HCT116 (cell line): Measurements from ENCODE around the gene NOP53. TPM values are rescaled to one million over a fixed set of nuclear protein-coding genes. Genes with fewer than 3 reads are reported as not detected.

ENCODE experiments used
- ATAC-seq: fragments of 200-7000 bp; cut with Tn5 transposase; 2 replicates; pipeline ENCODE4 v1.9.1; 2020; ENCODE audit warnings: mild to moderate bottlenecking, moderate library complexity
- BruUV-seq: library from RNA; stranded (reverse); fragments of 400-500 nt; replicated peaks from 2 replicates; lab custom pipeline; 2021; lab: Mats Ljungman, UMichigan
- CTCF ChIA-PET: fragments of 300-600 bp; sonication (Branson Sonifier 250); formaldehyde crosslinking; loops from one replicate; lab custom pipeline; 2021; ENCODE audit warnings: antibody characterized with exemption; lab: Charles Lee
- POLR2A ChIA-PET: fragments of 300-600, 350-600 bp; sonication (Branson Sonifier 250); formaldehyde crosslinking; loops from one replicate; lab custom pipeline; 2021; ENCODE audit warnings: antibody characterized with exemption; lab: Charles Lee
- RAD21 ChIA-PET, 2 experiments: fragments of 300-600 bp; sonication (Branson Sonifier 250); formaldehyde crosslinking; loops; one replicate each; lab custom pipeline; 2023; ENCODE audit warnings: low total read pairs in 2 of 2; ENCODE audit not compliant: uncharacterized antibody in 2 of 2, unreplicated experiment in 2 of 2, low non-redundant PET in 1 of 2; lab: Charles Lee
- DNase-seq: peaks from one replicate; pipeline ENCODE4 v3.0.0-alpha.2; 2010; ENCODE audit warnings: low read depth, low spot score
- H2AFZ ChIP-seq: fragments of 200-600 bp; shearing (Covaris generic), sonication (generic); 2 replicates; pipeline ENCODE4 v1.6.1; 2017; ENCODE audit warnings: low read depth, mixed run types, mixed read lengths, antibody characterized with exemption, low read length; ENCODE audit not compliant: poor library complexity, severe bottlenecking
- H3K27ac ChIP-seq: 2 replicates; pipeline ENCODE4 v1.5.1; 2012; ENCODE audit warnings: low read depth, low read length
- H3K27me3 ChIP-seq: fragments of 200-600 bp; sonication (generic); 2 replicates; pipeline ENCODE4 v1.6.1; 2016; ENCODE audit warnings: mixed run types, low read length, mixed read lengths; ENCODE audit not compliant: insufficient read depth
- H3K36me3 ChIP-seq, 2 experiments: fragments of 200-500 bp in 1 of 2; fragments of 200-600 bp in 1 of 2; sonication (Bioruptor generic) in 1 of 2; sonication (generic) in 1 of 2; 2 replicates each; pipeline versions ENCODE4 v1.5.1 to v1.6.1; 2014 to 2016; ENCODE audit warnings: low read length in 2 of 2, inconsistent platforms in 1 of 2, mixed read lengths in 1 of 2, mixed run types in 1 of 2; ENCODE audit not compliant: insufficient read depth in 2 of 2, control insufficient read depth in 1 of 2
- H3K4me1 ChIP-seq, 2 experiments: fragments of 200-600 bp in 1 of 2; sonication (generic) in 1 of 2; 2 replicates each; pipeline versions ENCODE4 v1.5.1 to v1.6.1; 2012 to 2017; ENCODE audit warnings: low read length in 2 of 2, inconsistent platforms in 1 of 2, mild to moderate bottlenecking in 1 of 2, mixed read lengths in 1 of 2, mixed run types in 1 of 2, moderate library complexity in 1 of 2; ENCODE audit not compliant: insufficient read depth in 2 of 2, control insufficient read depth in 1 of 2
- H3K4me2 ChIP-seq: fragments of 200-600 bp; sonication (generic); 2 replicates; pipeline ENCODE4 v1.6.1; 2017; ENCODE audit warnings: mixed run types, low read length, mixed read lengths
- H3K4me3 ChIP-seq, 2 experiments: fragments of 200-600 bp in 1 of 2; sonication (generic) in 1 of 2; replicated peaks in 1 of 2; 2 replicates each; pipeline ENCODE4 v1.5.1; 2011 to 2016; ENCODE audit warnings: low read length in 2 of 2, control low read depth in 1 of 2, low read depth in 1 of 2, mild to moderate bottlenecking in 1 of 2, mixed read lengths in 1 of 2, mixed run types in 1 of 2
- H3K79me2 ChIP-seq: fragments of 200-600 bp; sonication (generic); 2 replicates; pipeline ENCODE4 v1.6.1; 2017; ENCODE audit warnings: mild to moderate bottlenecking, mixed run types, low read length, moderate library complexity, mixed read lengths; ENCODE audit not compliant: insufficient read depth
- H3K9ac ChIP-seq: fragments of 200-600 bp; sonication (generic); 2 replicates; pipeline ENCODE4 v1.6.1; 2016; ENCODE audit warnings: low read length, mixed read lengths
- H3K9me2 ChIP-seq: fragments of 200-600 bp; sonication (generic), shearing (Covaris generic); 2 replicates; pipeline ENCODE4 v1.6.1; 2017; ENCODE audit warnings: mixed run types, mild to moderate bottlenecking, moderate library complexity; ENCODE audit not compliant: insufficient read depth
- H3K9me3 ChIP-seq, 2 experiments: fragments of 200-500 bp in 1 of 2; fragments of 200-600 bp in 1 of 2; sonication (Bioruptor generic) in 1 of 2; sonication (generic) in 1 of 2; 2 replicates each; pipeline ENCODE4 v1.6.1; 2014 to 2017; ENCODE audit warnings: low read length in 2 of 2, mixed read lengths in 2 of 2, inconsistent platforms in 1 of 2, low read depth in 1 of 2, mild to moderate bottlenecking in 1 of 2, mixed run types in 1 of 2, moderate library complexity in 1 of 2; ENCODE audit not compliant: control insufficient read depth in 1 of 2, insufficient read depth in 1 of 2
- H4K20me1 ChIP-seq: fragments of 200-600 bp; sonication (generic), shearing (Covaris generic); 2 replicates; pipeline ENCODE4 v1.6.1; 2017; ENCODE audit warnings: mixed run types, mild to moderate bottlenecking, moderate library complexity; ENCODE audit not compliant: insufficient read depth
- ATF3 ChIP-seq: IDR thresholded peaks from 2 replicates; pipeline ENCODE4 v1.6.1; 2012
- CBX3 ChIP-seq: IDR thresholded peaks from 2 replicates; pipeline ENCODE4 v1.6.1; 2012; ENCODE audit warnings: low read depth
- CEBPB ChIP-seq: IDR thresholded peaks from 2 replicates; pipeline ENCODE4 v1.6.1; 2012; ENCODE audit warnings: low read depth
- EGR1 ChIP-seq: IDR thresholded peaks from 2 replicates; pipeline ENCODE4 v1.6.1; 2012; ENCODE audit warnings: low read depth
- ELF1 ChIP-seq: IDR thresholded peaks from 2 replicates; pipeline ENCODE4 v1.6.1; 2012; ENCODE audit warnings: low read depth, borderline replicate concordance
- EZH2phosphoT487 ChIP-seq: fragments of 200-600 bp; IDR thresholded peaks from 2 replicates; pipeline ENCODE4 v1.6.1; 2018; ENCODE audit warnings: antibody characterized with exemption, borderline replicate concordance
- JUND ChIP-seq: IDR thresholded peaks from 2 replicates; pipeline ENCODE4 v1.6.1; 2012
- MAX ChIP-seq: IDR thresholded peaks from 2 replicates; pipeline ENCODE4 v1.6.1; 2012
- SIN3A ChIP-seq: IDR thresholded peaks from 2 replicates; pipeline ENCODE4 v1.6.1; 2012; ENCODE audit warnings: low read depth
- SRF ChIP-seq: IDR thresholded peaks from 2 replicates; pipeline ENCODE4 v1.6.1; 2012; ENCODE audit warnings: low read depth
- YY1 ChIP-seq: IDR thresholded peaks from 2 replicates; pipeline ENCODE4 v1.6.1; 2011; ENCODE audit warnings: low read length, low read depth, moderate library complexity, mild to moderate bottlenecking; ENCODE audit not compliant: insufficient replicate concordance; ENCODE audit errors: extremely low read depth
- ZBTB33 ChIP-seq: IDR thresholded peaks from 2 replicates; pipeline ENCODE4 v1.6.1; 2011; ENCODE audit warnings: mild to moderate bottlenecking, low read length, moderate library complexity; ENCODE audit not compliant: insufficient replicate concordance; ENCODE audit errors: extremely low read depth
- ZFX ChIP-seq: fragments of 450-650 bp; IDR thresholded peaks from 2 replicates; pipeline ENCODE4 v1.6.1; 2017
- ZNF274 ChIP-seq: fragments of 200-500 bp; sonication (Bioruptor generic); IDR thresholded peaks from 2 replicates; pipeline ENCODE4 v1.6.1; 2014; ENCODE audit warnings: mild to moderate bottlenecking, low read depth, low read length, inconsistent platforms
- intact Hi-C: fragments of 100-400 bp; cut with micrococcal nuclease; formaldehyde crosslinking; loops from 2 replicates; pipeline ENCODE4 v1.10.0; 2022
- total RNA-seq: library from RNA; stranded (reverse); gene quantifications from one replicate; pipeline ENCODE4 v1.2.1, GENCODE V29; 2021; ENCODE audit not compliant: unreplicated experiment

Gene NOP53
- total RNA-seq, 1 experiment from 2014 or later = 322 TPM

GRCh38 chr19:47702671-47703070 lies 42.7 kb upstream of the NOP53 start:
- no peak overlapping the region for H3K4me3 ChIP-seq
- ChIA-PET POLR2A (no interaction called here), CTCF (interaction anchor here (0.7 to 1.0 kb wide), 2 partner anchors 10 to 274 kb away, joined by 3 to 4 read pairs; partner anchors contain the start of gene EHD2), RAD21 (no interaction called here)
- DNase-seq (no peak), ATAC-seq (no peak)
- H3K79me2 ChIP-seq = no peaks in the 10 kb centered on the region
- H3K36me3 ChIP-seq = peaks cover 7 to 10% of the 10 kb centered on the region in 2 experiments; a peak in 3 of 4 replicates
- TF ChIP-seq JUND = no peak
- TF ChIP-seq CEBPB = no peak
- no peak for TF ChIP-seq ZBTB33
- no peak for TF ChIP-seq EGR1
- no peak for TF ChIP-seq ZFX
- no peak for TF ChIP-seq CBX3
- TF ChIP-seq ATF3 = no peak
- TF ChIP-seq SIN3A = no peak
- TF ChIP-seq SRF = no peak
- no peak for TF ChIP-seq MAX
- TF ChIP-seq YY1 = no peak
- TF ChIP-seq EZH2phosphoT487 = no peak
- TF ChIP-seq ZNF274 = no peak
- TF ChIP-seq ELF1 = no peak
- H2AFZ ChIP-seq = no peak overlapping the region
- no peaks in the 10 kb centered on the region for H3K27me3 ChIP-seq
- H3K27ac ChIP-seq = no peak overlapping the region
- H3K4me2 ChIP-seq = no peak overlapping the region
- H3K4me1 ChIP-seq = peaks cover 3 to 15% of the 10 kb centered on the region in 2 experiments; a peak in 3 of 4 replicates
- no TSS peak for BruUV-seq
- intact Hi-C loops = no loop called here
- no peak overlapping the region for H3K9ac ChIP-seq
- H3K9me2 ChIP-seq = no peaks in the 10 kb centered on the region
- H3K9me3 ChIP-seq = no peaks in the 10 kb centered on the region
- H4K20me1 ChIP-seq = no peaks in the 10 kb centered on the region
